ENCODE results near the gene FOSL2.

GRCh38 chr2:28399956-28400355 lies 7.3 kb downstream of the FOSL2 start:
- TF ChIP-seq EZH2 (IDR thresholded peaks at IDR 0.05; ENCODE audit: borderline replicate concordance, insufficient read depth, low read depth, low read length, poor library complexity, severe bottlenecking), result no peak
- TF ChIP-seq, protein P1, sequence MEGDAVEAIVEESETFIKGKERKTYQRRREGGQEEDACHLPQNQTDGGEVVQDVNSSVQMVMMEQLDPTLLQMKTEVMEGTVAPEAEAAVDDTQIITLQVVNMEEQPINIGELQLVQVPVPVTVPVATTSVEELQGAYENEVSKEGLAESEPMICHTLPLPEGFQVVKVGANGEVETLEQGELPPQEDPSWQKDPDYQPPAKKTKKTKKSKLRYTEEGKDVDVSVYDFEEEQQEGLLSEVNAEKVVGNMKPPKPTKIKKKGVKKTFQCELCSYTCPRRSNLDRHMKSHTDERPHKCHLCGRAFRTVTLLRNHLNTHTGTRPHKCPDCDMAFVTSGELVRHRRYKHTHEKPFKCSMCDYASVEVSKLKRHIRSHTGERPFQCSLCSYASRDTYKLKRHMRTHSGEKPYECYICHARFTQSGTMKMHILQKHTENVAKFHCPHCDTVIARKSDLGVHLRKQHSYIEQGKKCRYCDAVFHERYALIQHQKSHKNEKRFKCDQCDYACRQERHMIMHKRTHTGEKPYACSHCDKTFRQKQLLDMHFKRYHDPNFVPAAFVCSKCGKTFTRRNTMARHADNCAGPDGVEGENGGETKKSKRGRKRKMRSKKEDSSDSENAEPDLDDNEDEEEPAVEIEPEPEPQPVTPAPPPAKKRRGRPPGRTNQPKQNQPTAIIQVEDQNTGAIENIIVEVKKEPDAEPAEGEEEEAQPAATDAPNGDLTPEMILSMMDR (IDR thresholded peaks at IDR 0.05), result no peak
